Measurements from ENCODE around the gene ZNF423. TPM values are rescaled to one million over a fixed set of nuclear protein-coding genes. Genes with fewer than 3 reads are reported as not detected.

ZNF423 gene
- total and polyA plus RNA-seq, 2 experiments from 2014 or later: 14.9 to 41.8 TPM

GRCh38 chr16:49767998-49768397 lies 87.9 kb downstream of the ZNF423 start:
- H3K4me2 ChIP-seq: no peak overlapping the region
- H3K4me3 ChIP-seq: no peak overlapping the region
- no peak overlapping the region for H3K27ac ChIP-seq (ENCODE audit: low read depth)
- no peaks in the 10 kb centered on the region for H3K36me3 ChIP-seq (ENCODE audit: insufficient read depth)
- no peak for DNase-seq (ENCODE audit: low spot score)
- peaks cover 25% of the 10 kb centered on the region for H3K79me2 ChIP-seq (replicated peaks; ENCODE audit: insufficient read depth)
- H3K27me3 ChIP-seq (ENCODE audit: insufficient read depth): no peaks in the 10 kb centered on the region
- Mint-ChIP-seq H3K4me3 (no peak overlapping the region), H3K4me1 (peaks cover 37% of the 10 kb centered on the region), H3K27ac (no peak overlapping the region), H3K27me3 (ENCODE audit: insufficient read depth, low read depth, poor library complexity) (peaks cover 19% of the 10 kb centered on the region), H3K9me3 (no peaks in the 10 kb centered on the region; the same call in 1 of the 3 replicates), H3K36me3 (ENCODE audit: low read depth) (peaks cover 11% of the 10 kb centered on the region; the same call in 2 of the 3 replicates)
- no peak; the same call in 2 of the 3 replicates for ATAC-seq
- H2AFZ ChIP-seq: no peak overlapping the region
- H4K20me1 ChIP-seq (replicated peaks; ENCODE audit: insufficient read depth): no peaks in the 10 kb centered on the region
- H3K9me2 ChIP-seq (ENCODE audit: insufficient read depth): no peaks in the 10 kb centered on the region
- no peaks in the 10 kb centered on the region for H3K4me1 ChIP-seq (ENCODE audit: insufficient read depth)
- TF ChIP-seq POLR2AphosphoS5 (IDR thresholded peaks at IDR 0.05; ENCODE audit: low read depth): no peak
- TF ChIP-seq ZNF331 (CRISPR knock-in tag; IDR thresholded peaks at IDR 0.05; ENCODE audit: low read depth): no peak
- no peak for TF ChIP-seq EZH2phosphoT487 (IDR thresholded peaks at IDR 0.05; ENCODE audit: unreplicated experiment)
- TF ChIP-seq, protein P1, sequence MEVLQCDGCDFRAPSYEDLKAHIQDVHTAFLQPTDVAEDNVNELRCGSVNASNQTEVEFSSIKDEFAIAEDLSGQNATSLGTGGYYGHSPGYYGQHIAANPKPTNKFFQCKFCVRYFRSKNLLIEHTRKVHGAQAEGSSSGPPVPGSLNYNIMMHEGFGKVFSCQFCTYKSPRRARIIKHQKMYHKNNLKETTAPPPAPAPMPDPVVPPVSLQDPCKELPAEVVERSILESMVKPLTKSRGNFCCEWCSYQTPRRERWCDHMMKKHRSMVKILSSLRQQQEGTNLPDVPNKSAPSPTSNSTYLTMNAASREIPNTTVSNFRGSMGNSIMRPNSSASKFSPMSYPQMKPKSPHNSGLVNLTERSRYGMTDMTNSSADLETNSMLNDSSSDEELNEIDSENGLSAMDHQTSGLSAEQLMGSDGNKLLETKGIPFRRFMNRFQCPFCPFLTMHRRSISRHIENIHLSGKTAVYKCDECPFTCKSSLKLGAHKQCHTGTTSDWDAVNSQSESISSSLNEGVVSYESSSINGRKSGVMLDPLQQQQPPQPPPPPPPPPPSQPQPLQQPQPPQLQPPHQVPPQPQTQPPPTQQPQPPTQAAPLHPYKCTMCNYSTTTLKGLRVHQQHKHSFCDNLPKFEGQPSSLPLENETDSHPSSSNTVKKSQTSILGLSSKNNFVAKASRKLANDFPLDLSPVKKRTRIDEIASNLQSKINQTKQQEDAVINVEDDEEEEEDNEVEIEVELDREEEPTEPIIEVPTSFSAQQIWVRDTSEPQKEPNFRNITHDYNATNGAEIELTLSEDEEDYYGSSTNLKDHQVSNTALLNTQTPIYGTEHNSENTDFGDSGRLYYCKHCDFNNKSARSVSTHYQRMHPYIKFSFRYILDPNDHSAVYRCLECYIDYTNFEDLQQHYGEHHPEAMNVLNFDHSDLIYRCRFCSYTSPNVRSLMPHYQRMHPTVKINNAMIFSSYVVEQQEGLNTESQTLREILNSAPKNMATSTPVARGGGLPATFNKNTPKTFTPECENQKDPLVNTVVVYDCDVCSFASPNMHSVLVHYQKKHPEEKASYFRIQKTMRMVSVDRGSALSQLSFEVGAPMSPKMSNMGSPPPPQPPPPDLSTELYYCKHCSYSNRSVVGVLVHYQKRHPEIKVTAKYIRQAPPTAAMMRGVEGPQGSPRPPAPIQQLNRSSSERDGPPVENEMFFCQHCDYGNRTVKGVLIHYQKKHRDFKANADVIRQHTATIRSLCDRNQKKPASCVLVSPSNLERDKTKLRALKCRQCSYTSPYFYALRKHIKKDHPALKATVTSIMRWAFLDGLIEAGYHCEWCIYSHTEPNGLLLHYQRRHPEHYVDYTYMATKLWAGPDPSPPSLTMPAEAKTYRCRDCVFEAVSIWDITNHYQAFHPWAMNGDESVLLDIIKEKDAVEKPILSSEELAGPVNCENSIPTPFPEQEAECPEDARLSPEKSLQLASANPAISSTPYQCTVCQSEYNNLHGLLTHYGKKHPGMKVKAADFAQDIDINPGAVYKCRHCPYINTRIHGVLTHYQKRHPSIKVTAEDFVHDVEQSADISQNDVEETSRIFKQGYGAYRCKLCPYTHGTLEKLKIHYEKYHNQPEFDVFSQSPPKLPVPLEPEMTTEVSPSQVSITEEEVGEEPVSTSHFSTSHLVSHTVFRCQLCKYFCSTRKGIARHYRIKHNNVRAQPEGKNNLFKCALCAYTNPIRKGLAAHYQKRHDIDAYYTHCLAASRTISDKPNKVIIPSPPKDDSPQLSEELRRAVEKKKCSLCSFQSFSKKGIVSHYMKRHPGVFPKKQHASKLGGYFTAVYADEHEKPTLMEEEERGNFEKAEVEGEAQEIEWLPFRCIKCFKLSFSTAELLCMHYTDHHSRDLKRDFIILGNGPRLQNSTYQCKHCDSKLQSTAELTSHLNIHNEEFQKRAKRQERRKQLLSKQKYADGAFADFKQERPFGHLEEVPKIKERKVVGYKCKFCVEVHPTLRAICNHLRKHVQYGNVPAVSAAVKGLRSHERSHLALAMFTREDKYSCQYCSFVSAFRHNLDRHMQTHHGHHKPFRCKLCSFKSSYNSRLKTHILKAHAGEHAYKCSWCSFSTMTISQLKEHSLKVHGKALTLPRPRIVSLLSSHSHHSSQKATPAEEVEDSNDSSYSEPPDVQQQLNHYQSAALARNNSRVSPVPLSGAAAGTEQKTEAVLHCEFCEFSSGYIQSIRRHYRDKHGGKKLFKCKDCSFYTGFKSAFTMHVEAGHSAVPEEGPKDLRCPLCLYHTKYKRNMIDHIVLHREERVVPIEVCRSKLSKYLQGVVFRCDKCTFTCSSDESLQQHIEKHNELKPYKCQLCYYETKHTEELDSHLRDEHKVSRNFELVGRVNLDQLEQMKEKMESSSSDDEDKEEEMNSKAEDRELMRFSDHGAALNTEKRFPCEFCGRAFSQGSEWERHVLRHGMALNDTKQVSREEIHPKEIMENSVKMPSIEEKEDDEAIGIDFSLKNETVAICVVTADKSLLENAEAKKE (CRISPR knock-in tag; IDR thresholded peaks at IDR 0.05): no peak
- TF ChIP-seq ETS1 (IDR thresholded peaks at IDR 0.05): no peak
- TF ChIP-seq CTCF (conservative IDR thresholded peaks at IDR 0.05; ENCODE audit: low read depth in 2 of 2): no peak
- TF ChIP-seq CREB1 (CRISPR knock-in tag; IDR thresholded peaks at IDR 0.05; ENCODE audit: low read depth): no peak
- no peak for TF ChIP-seq NANOG (IDR thresholded peaks at IDR 0.05; ENCODE audit: borderline replicate concordance)
- no peak for TF ChIP-seq JUNB (IDR thresholded peaks at IDR 0.05; ENCODE audit: unreplicated experiment)
- TF ChIP-seq, protein P2, sequence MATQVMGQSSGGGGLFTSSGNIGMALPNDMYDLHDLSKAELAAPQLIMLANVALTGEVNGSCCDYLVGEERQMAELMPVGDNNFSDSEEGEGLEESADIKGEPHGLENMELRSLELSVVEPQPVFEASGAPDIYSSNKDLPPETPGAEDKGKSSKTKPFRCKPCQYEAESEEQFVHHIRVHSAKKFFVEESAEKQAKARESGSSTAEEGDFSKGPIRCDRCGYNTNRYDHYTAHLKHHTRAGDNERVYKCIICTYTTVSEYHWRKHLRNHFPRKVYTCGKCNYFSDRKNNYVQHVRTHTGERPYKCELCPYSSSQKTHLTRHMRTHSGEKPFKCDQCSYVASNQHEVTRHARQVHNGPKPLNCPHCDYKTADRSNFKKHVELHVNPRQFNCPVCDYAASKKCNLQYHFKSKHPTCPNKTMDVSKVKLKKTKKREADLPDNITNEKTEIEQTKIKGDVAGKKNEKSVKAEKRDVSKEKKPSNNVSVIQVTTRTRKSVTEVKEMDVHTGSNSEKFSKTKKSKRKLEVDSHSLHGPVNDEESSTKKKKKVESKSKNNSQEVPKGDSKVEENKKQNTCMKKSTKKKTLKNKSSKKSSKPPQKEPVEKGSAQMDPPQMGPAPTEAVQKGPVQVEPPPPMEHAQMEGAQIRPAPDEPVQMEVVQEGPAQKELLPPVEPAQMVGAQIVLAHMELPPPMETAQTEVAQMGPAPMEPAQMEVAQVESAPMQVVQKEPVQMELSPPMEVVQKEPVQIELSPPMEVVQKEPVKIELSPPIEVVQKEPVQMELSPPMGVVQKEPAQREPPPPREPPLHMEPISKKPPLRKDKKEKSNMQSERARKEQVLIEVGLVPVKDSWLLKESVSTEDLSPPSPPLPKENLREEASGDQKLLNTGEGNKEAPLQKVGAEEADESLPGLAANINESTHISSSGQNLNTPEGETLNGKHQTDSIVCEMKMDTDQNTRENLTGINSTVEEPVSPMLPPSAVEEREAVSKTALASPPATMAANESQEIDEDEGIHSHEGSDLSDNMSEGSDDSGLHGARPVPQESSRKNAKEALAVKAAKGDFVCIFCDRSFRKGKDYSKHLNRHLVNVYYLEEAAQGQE (IDR thresholded peaks at IDR 0.05; ENCODE audit: unreplicated experiment): no peak
- no peaks in the 10 kb centered on the region for H3F3A ChIP-seq (replicated peaks; ENCODE audit: low read depth)
